ENCODE measurements around the gene LRRN4. TPM values are rescaled to one million over a fixed set of nuclear protein-coding genes. Genes with fewer than 3 reads are reported as not detected.

Gene LRRN4
- total and polyA plus RNA-seq, 2 of the 8 experiments (the other 6 are each of a cell fraction or from before 2014, with no cell fraction given): 0.21 to 0.89 TPM

GRCh38 chr20:6061544-6061943 lies 7.7 kb upstream of the LRRN4 start:
- FAIRE-seq (no peak), DNase-seq (ENCODE audit: low read depth in 1 of 2, low spot score in 2 of 2) (no peak)
- Histone ChIP-seq H4K5ac (ENCODE audit: insufficient read length, low read depth, low read length) (no peak overlapping the region), H3K9ac (replicated peaks in 1 of 4; ENCODE audit: extremely low read depth in 1 of 4, low read depth in 3 of 4, low read length in 3 of 4) (no peak overlapping the region), H3K4ac (replicated peaks; ENCODE audit: insufficient read length, low read depth, low read length) (no peak overlapping the region), H2BK120ac (replicated peaks; ENCODE audit: low read depth, low read length) (no peak overlapping the region), H3K27me3 (replicated peaks in 1 of 4; ENCODE audit: control insufficient read depth in 3 of 4, extremely low read depth in 1 of 4, insufficient read depth in 3 of 4, low read length in 3 of 4) (no peaks in the 10 kb centered on the region), H3K4me3 (ENCODE audit: extremely low read depth in 1 of 4, insufficient read depth in 2 of 4, low read depth in 3 of 4, low read length in 4 of 4) (no peak overlapping the region), H3K4me1 (replicated peaks in 1 of 4; ENCODE audit: control insufficient read depth in 3 of 4, insufficient read depth in 4 of 4, low read length in 3 of 4) (no peaks in the 10 kb centered on the region), H3K14ac (ENCODE audit: insufficient read length) (no peak overlapping the region), H2BK20ac (ENCODE audit: low read length) (no peak overlapping the region), H3K23me2 (ENCODE audit: low read depth, low read length) (no peaks in the 10 kb centered on the region), H3K56ac (replicated peaks; ENCODE audit: insufficient read length, low read depth, low read length) (no peak overlapping the region), H4K20me1 (replicated peaks in 1 of 2; ENCODE audit: control insufficient read depth in 1 of 2, insufficient read depth in 2 of 2, low read length in 2 of 2) (no peaks in the 10 kb centered on the region), H2BK5ac (ENCODE audit: low read depth, low read length) (no peak overlapping the region), H3K9me3 (ENCODE audit: insufficient read depth in 2 of 2, low read depth in 1 of 2, low read length in 1 of 2) (no peaks in the 10 kb centered on the region), H3K23ac (ENCODE audit: insufficient read length) (no peak overlapping the region), H4K91ac (replicated peaks; ENCODE audit: insufficient read length, low read length) (no peak overlapping the region), H3K79me1 (ENCODE audit: low read depth, low read length) (no peaks in the 10 kb centered on the region), H3K36me3 (ENCODE audit: control insufficient read depth in 2 of 4, insufficient read depth in 4 of 4, low read length in 3 of 4) (no peaks in the 10 kb centered on the region), H3K27ac (ENCODE audit: low read depth, low read length) (no peak overlapping the region), H3K79me2 (ENCODE audit: control insufficient read depth in 1 of 2, insufficient read depth in 2 of 2, low read length in 2 of 2) (no peaks in the 10 kb centered on the region), H3K4me2 (ENCODE audit: insufficient read depth in 1 of 2, low read depth in 2 of 2, low read length in 2 of 2) (no peak overlapping the region), H4K8ac (ENCODE audit: extremely low read depth, insufficient read depth, low read length) (no peak overlapping the region; the same call in 1 of the 2 replicates), H2BK12ac (ENCODE audit: low read depth, low read length) (no peak overlapping the region), H2BK15ac (ENCODE audit: low read length) (no peak overlapping the region), H3K18ac (ENCODE audit: extremely low read depth, low read length) (no peak overlapping the region), H2AK5ac (ENCODE audit: low read depth, low read length) (no peak overlapping the region), H2AFZ (ENCODE audit: low read length) (no peak overlapping the region)
- POLR2A ChIA-PET (ENCODE audit: partially characterized antibody): no interaction called here
- TF ChIP-seq TEAD4 (IDR thresholded peaks at IDR 0.05; ENCODE audit: low read depth, low read length) (no peak), EZH2 (IDR thresholded peaks at IDR 0.05; ENCODE audit: low read depth, low read length, severe bottlenecking) (no peak)
- WGBS, 2 experiments (ENCODE audit: extremely low coverage in 1 of 2, insufficient coverage in 1 of 2, insufficient read length in 1 of 2, insufficient replicate concordance in 2 of 2, low coverage in 1 of 2, low lambda C conversion rate in 2 of 2, missing lambda C conversion rate in 1 of 2): 74% methylated on average over 2 of the region's 2 CpGs; no CpG with 5 or more reads in 1 of the 2 experiments
- CTCF ChIA-PET (ENCODE audit: partially characterized antibody): interaction anchor here (4.6 kb wide), 1 partner anchor 14 kb away, joined by 22 read pairs; no protein-coding TSS in a partner anchor

All from H1 (cell line).